SIG-M5 treated with dmso at 0.1 percent for 504 hours (cell line): Measurements from ENCODE around the gene SLC6A11.

Source experiments
- DNase-seq: peaks from one replicate; lab custom pipeline; 2025; ENCODE audit not compliant: unreplicated experiment; lab: John Stamatoyannopoulos, UW

SLC6A11 gene

DNA sequence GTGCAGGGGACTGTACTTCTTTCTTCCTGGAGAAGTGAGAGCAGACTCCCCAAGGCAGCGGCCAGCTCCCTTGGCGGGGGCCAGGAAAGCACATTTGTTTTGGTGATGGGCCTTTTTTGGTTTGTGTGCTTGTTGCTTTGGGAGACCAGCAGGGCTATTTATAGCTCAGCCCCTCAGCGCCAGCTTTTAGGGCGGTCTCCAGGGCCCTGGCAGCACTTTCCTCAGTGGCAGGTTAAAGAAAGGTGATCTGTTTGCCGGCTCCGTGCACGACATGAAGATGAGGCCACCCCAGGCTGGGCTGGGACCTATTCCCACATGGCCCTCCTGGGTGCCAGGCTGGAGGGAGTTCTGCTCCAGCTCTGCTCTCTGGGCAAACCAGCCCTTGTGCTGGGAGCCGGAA is 21.8 kb downstream of the SLC6A11 start:
- no peak for DNase-seq

- no peak for DNase-seq
These were observed 23.1 kb downstream of the SLC6A11 start for GRCh38 chr3:10839167-10839566.

DNA sequence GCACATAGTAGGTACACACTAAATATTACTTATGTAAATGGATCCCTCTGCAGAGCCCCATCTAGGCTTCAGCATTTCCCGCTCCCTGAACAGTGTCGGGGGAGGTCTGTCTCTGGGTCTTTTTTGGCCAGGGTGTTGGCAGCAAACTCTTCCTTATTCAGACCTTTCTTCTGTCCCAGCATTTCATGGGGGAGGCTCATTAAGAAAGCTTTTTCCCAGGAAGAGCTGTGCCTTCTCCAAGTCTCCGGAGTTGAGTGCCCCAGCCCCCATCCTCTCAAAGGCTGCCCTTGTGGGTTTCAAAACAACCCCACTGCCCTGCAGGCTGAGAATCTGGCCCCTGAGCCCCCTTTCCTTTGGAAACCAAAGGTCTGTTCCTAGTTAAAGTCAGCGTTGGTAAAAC is 25.1 kb downstream of the SLC6A11 start:
- DNase-seq, result no peak

- no peak for DNase-seq
These were observed 27.4 kb downstream of the SLC6A11 start for GRCh38 chr3:10843378-10843777.

DNA sequence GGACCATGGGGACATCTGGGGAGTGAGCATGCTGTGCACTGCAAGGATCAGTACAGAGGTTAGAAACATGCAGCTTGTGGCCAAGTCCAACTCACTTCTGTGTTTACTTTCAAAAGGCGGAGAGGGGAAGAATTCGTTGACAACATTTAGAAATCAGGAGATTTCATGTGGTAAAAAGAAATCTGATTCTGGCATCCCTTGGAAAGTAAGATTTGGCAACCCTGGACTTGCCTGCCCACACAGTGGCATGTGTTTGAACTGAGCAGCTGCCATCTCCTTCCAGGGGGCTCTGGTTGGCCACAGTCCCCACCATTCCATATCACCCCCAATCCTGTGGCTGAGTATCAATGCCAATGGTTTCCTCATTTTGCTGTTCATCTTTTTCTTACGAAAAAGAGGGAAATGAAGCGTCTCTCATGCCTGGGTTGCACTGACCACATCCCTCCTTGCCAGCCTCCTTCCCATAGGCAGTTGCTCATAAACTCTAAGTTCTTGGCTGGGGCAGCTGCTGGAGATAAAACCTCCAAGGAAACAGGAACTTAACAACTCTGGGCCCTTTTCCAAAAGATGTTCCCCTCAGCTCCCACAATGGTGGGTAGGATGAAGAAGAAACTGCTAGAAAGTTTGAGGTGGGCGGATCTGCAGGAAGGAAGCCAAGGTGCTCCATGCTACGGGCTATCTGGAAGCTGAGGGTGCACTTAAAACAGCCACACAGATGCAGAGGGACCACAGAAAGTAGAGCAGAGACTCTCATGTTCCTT is 29.2 kb downstream of the SLC6A11 start:
- peak; percentile 43 for DNase-seq

DNA sequence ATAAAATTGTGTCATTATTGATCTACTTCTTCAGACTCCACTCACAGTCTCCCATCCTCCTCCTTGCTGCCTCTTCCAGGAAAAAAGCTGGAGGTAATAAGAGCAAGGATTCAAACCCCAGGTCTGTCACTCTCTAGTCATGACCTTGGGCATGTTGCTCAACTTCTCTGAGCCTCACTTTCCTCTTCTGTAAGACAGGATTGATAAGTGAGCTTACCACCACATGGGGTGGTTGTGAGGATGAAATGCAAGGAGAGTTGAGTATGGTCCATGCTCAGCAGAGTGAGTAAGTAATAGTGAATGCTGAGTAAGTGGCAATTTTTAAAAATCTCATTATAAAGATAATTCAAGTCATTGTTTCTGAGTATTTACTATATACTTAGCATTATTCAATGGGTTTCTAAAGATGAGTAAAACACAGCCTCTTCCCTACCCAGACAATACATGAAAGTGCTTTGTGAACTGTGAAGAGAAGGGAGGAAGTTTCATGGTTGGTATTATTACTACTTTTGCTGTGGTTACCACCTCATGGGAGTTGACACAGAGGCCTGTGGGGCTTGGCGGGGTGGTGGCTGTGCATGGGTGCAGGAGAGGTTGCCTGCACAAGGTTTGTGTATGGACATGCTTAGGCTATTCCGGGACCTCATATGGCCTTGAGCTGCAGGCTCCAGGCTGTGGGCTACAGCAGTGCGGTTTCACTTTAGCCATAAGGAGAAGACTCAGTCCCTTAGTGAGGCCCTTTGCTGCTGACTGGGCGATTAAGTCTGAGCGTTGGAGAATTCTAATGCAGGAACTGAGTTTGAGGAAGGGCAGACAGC is 30.0 kb downstream of the SLC6A11 start:
- peak; percentile 82 for DNase-seq

DNA sequence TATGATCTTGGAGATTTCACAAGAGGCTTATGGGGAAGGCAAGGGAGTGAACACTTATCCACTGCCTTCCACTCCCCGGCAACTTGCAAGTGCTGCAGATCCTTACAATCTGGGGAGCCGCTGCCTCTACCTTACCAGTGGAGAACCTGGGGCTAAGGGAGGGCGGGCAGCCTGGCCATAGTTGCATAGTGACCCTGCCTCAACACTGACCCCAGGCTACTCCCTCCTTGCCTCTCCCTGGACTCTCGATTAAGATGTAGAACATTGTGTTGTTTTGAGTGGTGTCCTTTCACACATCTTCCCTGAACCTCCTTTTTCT is 30.6 kb downstream of the SLC6A11 start:
- DNase-seq, result no peak

DNA sequence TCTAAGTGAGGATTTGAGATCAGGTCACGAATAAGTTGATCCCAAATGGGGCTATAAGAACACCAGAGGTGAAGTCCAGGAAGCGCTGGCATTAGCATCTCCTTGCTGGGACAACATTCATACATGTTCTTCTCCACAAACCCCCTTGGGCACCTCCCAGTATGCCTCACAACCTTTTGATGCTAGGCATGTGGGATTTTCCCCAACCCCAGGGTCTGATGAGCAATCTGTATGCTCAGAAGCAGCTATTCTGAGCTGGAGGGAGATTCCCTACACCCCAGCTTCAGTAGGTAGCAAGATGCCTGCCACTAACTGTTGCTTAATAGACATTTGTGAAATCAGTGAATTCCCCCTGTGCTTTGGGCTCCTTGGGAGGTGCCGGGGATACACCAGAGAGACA is 32.2 kb downstream of the SLC6A11 start:
- DNase-seq, result no peak

GRCh38 chr3:10852066-10852808 is 36.2 kb downstream of the SLC6A11 start:
- DNase-seq, result no peak

GRCh38 chr3:10855083-10855870 is 39.2 kb downstream of the SLC6A11 start:
- no peak for DNase-seq

GRCh38 chr3:10855871-10856662 is 40.0 kb downstream of the SLC6A11 start:
- DNase-seq, result no peak

DNA sequence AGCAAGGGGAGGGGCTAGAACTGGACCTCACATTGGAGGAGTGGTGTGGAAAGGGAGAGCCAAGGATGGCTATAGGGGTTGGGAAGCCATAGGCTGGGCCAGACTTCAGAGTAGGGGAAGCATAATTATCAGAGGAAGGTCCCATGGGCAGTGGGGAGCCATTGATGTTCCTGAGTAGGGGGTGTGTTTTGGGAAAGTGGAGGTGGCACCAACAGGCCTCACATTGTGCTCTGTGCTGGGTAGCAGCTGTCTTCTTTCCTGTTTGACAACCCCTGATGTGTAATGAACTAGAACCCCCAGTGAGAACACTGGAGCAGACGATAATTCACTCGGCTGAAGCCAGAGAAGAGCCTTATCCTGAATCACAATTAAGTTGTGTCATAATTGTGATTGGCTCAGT is 41.2 kb downstream of the SLC6A11 start:
- no peak for DNase-seq

- DNase-seq, result no peak
These were observed 42.1 kb downstream of the SLC6A11 start for GRCh38 chr3:10858091-10858490.

- no peak for DNase-seq
These were observed 51.4 kb downstream of the SLC6A11 start for GRCh38 chr3:10867384-10867783.

GRCh38 chr3:10869460-10869859 is 53.4 kb downstream of the SLC6A11 start:
- no peak for DNase-seq

GRCh38 chr3:10870296-10870695 is 54.3 kb downstream of the SLC6A11 start:
- DNase-seq, result no peak

DNA sequence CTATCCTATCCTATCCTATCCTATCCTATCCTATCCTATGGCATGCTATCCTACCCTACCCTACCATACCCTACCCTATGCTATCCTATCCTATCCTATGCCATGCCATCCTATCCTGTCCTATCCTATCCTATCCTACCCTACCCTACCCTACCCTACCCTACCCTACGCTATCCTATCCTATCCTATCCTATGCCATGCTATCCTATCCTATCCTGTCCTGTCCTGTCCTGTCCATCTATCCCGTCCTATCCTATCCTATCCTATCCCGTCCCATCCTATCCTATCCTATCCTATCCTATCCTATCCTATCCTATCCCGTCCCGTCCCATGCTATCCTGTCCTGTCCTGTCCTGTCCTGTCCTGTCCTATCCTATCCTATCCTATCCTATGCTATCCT is 57.4 kb downstream of the SLC6A11 start:
- no peak for DNase-seq

- no peak for DNase-seq
These were observed 59.9 kb downstream of the SLC6A11 start for GRCh38 chr3:10875914-10876313.

DNA sequence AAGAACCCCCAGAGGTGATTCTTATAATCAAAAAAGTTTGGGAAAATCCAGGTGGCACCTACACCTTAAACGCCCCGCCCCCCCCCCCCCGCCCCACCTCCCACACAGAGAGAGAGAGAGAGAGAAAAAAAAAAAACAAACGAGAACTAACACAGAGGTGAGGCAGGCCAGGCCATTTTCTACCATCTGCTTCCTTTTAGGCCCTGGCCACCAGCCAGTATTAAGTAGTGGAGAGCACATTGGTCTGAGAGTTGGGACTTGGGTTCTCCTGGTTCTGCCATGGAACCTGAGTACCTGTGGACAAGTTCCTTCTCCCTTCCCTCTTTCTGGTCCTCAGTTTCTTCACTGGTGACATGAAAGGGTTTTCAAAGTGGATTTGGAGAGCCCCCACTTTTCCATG is 60.6 kb downstream of the SLC6A11 start:
- DNase-seq, result no peak

DNA sequence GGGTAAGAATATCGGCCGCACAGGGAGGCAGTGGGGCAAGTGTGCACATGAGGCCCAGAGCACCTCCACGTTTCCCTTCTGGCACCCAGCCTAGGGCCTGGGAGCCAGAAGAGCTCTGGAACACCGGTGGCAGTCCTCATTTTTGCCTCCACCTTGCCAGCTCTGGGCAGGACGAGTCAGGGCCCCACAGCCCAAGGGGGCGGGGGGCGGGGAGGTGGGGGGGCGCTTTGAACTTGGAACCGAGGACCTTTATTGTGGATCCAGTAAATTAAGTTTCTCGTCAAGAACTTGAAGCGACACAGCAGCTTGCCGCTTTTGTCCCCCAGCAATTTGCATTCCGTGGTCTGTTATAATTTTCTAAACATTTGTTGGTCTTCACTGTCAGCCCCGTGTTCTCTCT is 66.8 kb downstream of the SLC6A11 start:
- no peak for DNase-seq
